Activated CD8-positive, alpha-beta memory T cell treated with anti-CD3 and anti-CD28 coated beads, Interleukin-2, amount 10 ng/mL, durations not matched to agents 7 days and 5 days (primary cell): Measurements from ENCODE around the gene PXT1. TPM values are rescaled to one million over a fixed set of nuclear protein-coding genes. Genes with fewer than 3 reads are reported as not detected.
"Not testable (repeated sequence)": the region's sequence is repeated elsewhere in the genome, so short reads cannot be mapped to it uniquely, and the experiment has no call there.

ENCODE experiments used
- ATAC-seq: fragments of 150-1000 bp; cut with Tn5 transposase; one replicate; pipeline ENCODE4 v1.10.0; 2021; ENCODE audit warnings: moderate library complexity
- CTCF ChIA-PET: fragments of 350-600 bp; sonication (Branson Sonifier 250); formaldehyde crosslinking; loops from one replicate; lab custom pipeline; 2021; ENCODE audit warnings: antibody characterized with exemption; lab: Charles Lee
- DNase-seq: peaks from one replicate; pipeline ENCODE4 v3.0.0-alpha.2; 2020
- H3K27ac Mint-ChIP-seq: one replicate; pipeline ENCODE4 v1.8.0; 2021; ENCODE audit warnings: mild to moderate bottlenecking, mixed read lengths
- H3K27me3 Mint-ChIP-seq: one replicate; pipeline ENCODE4 v1.8.0; 2021; ENCODE audit warnings: mixed read lengths
- H3K36me3 Mint-ChIP-seq: one replicate; pipeline ENCODE4 v1.8.0; 2021; ENCODE audit warnings: mild to moderate bottlenecking, mixed read lengths
- H3K4me1 Mint-ChIP-seq: one replicate; pipeline ENCODE4 v1.8.0; 2021; ENCODE audit warnings: mixed read lengths
- H3K4me3 Mint-ChIP-seq: one replicate; pipeline ENCODE4 v1.8.0; 2021; ENCODE audit warnings: mild to moderate bottlenecking, moderate library complexity, mixed read lengths
- H3K9me3 Mint-ChIP-seq: one replicate; pipeline ENCODE4 v1.8.0; 2022; ENCODE audit warnings: low read depth, mixed read lengths
- total RNA-seq, 2 experiments: library from RNA; stranded (reverse); gene quantifications; one replicate each; pipeline ENCODE4 v1.2.3, GENCODE V29; 2021

PXT1 gene
- total RNA-seq: under 1 TPM in 1 of 2 experiments, not detected in 1; 0.32 TPM

- Mint-ChIP-seq H3K27ac (peak within 1 kb of the TSS; percentile 98), H3K9me3 (no peaks in the 10 kb centered on the region), H3K4me3 (peak within 1 kb of the TSS; percentile 99), H3K36me3 (peaks cover 13% of the 10 kb centered on the region), H3K27me3 (no peaks in the 10 kb centered on the region), H3K4me1 (peaks cover 36% of the 10 kb centered on the region)
- CTCF ChIA-PET: interaction anchor here (1.1 to 1.3 kb wide), 4 partner anchors 10 to 158 kb away, joined by 3 to 4 read pairs (median 4); no protein-coding TSS in a partner anchor
- ATAC-seq (peak; percentile 87), DNase-seq (peak; percentile 93)
Measured at GRCh38 chr6:36442671-36443470, at the start of gene PXT1, which contains the start of gene KCTD20. TSS of gene PXT1 (minus strand) at chr6:36442854. CDS start at chr6:36426082, 16,772 bp downstream. TSS of gene KCTD20 (plus strand) at chr6:36443000. CDS start at chr6:36470098, 27,098 bp downstream.

GRCh38 chr6:36492092-36492491 is 49.4 kb upstream of the PXT1 start:
- DNase-seq (no peak), ATAC-seq (no peak)
- no peaks in the 10 kb centered on the region for H3K9me3 Mint-ChIP-seq
- H3K27ac Mint-ChIP-seq: no peak overlapping the region
- CTCF ChIA-PET: no interaction called here
- H3K36me3 Mint-ChIP-seq: peaks cover 61% of the 10 kb centered on the region
- H3K27me3 Mint-ChIP-seq: no peaks in the 10 kb centered on the region
- H3K4me3 Mint-ChIP-seq: no peak overlapping the region
- peaks cover 9% of the 10 kb centered on the region for H3K4me1 Mint-ChIP-seq

- no peaks in the 10 kb centered on the region for H3K9me3 Mint-ChIP-seq
- CTCF ChIA-PET: no interaction called here
- H3K4me3 Mint-ChIP-seq: no peak overlapping the region
- DNase-seq (no peak), ATAC-seq (no peak)
- H3K36me3 Mint-ChIP-seq: peaks cover 60% of the 10 kb centered on the region
- peaks cover 9% of the 10 kb centered on the region for H3K4me1 Mint-ChIP-seq
- no peaks in the 10 kb centered on the region for H3K27me3 Mint-ChIP-seq
- H3K27ac Mint-ChIP-seq: no peak overlapping the region
Measured at GRCh38 chr6:36491378-36491965, 48.8 kb upstream of the PXT1 start.

GRCh38 chr6:36489426-36489825 is 46.8 kb upstream of the PXT1 start:
- Mint-ChIP-seq H3K9me3 (no peaks in the 10 kb centered on the region), H3K36me3 (peaks cover 56% of the 10 kb centered on the region), H3K27ac (no peak overlapping the region), H3K27me3 (no peaks in the 10 kb centered on the region), H3K4me1 (peaks cover 9% of the 10 kb centered on the region), H3K4me3 (no peak overlapping the region)
- no peak for DNase-seq
- no peak for ATAC-seq
- CTCF ChIA-PET: interaction anchor here (1.1 kb wide), 1 partner anchor 293 kb away, joined by 3 read pairs; no protein-coding TSS in a partner anchor

DNA sequence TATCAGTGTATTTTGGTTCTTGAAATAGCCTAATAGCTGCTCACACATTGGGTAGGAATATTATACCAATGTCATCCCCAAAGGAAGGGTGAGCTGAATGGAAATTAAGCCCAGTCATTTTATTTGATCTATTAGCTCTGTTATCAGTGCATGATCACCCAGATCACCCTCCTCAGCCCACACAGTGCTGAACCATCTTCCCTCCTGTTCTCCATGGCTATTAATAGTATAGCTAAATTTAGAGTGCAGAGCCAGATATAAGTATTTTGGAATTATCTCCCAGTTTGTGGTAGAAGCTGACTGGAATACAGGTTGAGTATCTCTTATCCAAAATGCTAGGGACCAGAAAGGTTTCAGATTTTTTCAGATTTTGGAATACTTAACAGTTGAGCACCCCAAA is 45.6 kb upstream of the PXT1 start:
- H3K36me3 Mint-ChIP-seq: peaks cover 54% of the 10 kb centered on the region
- peaks cover under 1% of the 10 kb centered on the region for H3K4me1 Mint-ChIP-seq
- DNase-seq (no peak), ATAC-seq (no peak)
- H3K4me3 Mint-ChIP-seq: no peak overlapping the region
- CTCF ChIA-PET: interaction anchor here (1.0 to 1.1 kb wide), 2 partner anchors 102 to 294 kb away, joined by 3 read pairs; no protein-coding TSS in a partner anchor
- no peaks in the 10 kb centered on the region for H3K27me3 Mint-ChIP-seq
- H3K9me3 Mint-ChIP-seq: no peaks in the 10 kb centered on the region
- no peak overlapping the region for H3K27ac Mint-ChIP-seq

DNA sequence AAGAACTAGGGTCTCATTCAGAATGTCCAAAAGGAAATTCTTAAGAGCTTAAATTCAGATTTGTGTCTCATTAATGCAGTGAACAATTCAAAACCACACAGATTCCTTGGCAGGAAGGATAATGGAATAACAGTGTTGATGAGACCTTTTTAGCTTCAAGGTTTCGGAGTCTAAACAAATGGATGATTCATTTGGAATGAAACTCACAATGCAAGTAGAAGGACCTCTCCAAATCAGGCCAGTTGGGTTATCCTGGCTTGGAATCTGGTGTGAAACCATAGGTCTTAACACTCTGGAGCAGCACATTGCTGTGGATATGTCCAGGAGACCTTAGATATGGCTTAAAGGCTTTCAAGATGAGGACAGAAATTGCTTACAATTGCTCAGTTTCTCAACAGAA is 45.0 kb upstream of the PXT1 start:
- Mint-ChIP-seq H3K4me1 (no peaks in the 10 kb centered on the region), H3K9me3 (no peaks in the 10 kb centered on the region), H3K36me3 (peaks cover 53% of the 10 kb centered on the region), H3K4me3 (no peak overlapping the region), H3K27ac (no peak overlapping the region), H3K27me3 (no peaks in the 10 kb centered on the region)
- DNase-seq (no peak), ATAC-seq (no peak)
- CTCF ChIA-PET: interaction anchor here (1.0 kb wide), 1 partner anchor 101 kb away, joined by 3 read pairs; no protein-coding TSS in a partner anchor

DNA sequence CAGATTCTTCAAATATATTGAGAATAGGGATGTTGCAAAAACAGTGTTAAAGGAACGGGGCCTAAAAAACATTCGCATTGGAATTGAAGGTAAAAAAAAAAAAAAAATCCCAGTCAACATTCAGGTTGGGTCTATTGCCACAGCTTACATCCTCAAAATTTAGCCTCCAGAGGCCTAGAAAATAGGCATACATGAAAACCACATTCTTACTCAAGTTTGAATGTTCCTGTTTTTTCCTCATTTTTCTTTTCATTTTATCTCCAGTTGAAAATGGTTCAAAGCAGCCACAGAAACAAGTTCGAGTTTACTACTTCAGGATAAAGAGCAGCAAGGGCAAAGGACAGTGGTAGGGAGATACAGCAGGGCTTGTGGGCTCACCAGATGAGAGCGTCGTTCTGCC is 42.1 kb upstream of the PXT1 start:
- H3K4me1 Mint-ChIP-seq: no peaks in the 10 kb centered on the region
- peaks cover 61% of the 10 kb centered on the region for H3K36me3 Mint-ChIP-seq
- ATAC-seq (no peak), DNase-seq (no peak)
- no peak overlapping the region for H3K4me3 Mint-ChIP-seq
- H3K27ac Mint-ChIP-seq: no peak overlapping the region
- no peaks in the 10 kb centered on the region for H3K27me3 Mint-ChIP-seq
- CTCF ChIA-PET: interaction anchor here (1.0 to 1.3 kb wide), 2 partner anchors 8 to 23 kb away, joined by 3 read pairs; no protein-coding TSS in a partner anchor
- H3K9me3 Mint-ChIP-seq: no peaks in the 10 kb centered on the region

GRCh38 chr6:36483326-36483725 is 40.7 kb upstream of the PXT1 start:
- H3K4me3 Mint-ChIP-seq, CTCF ChIA-PET, ATAC-seq, H3K4me1 Mint-ChIP-seq, DNase-seq, H3K27ac Mint-ChIP-seq, H3K9me3 Mint-ChIP-seq, H3K27me3 Mint-ChIP-seq: not testable (repeated sequence)
- H3K36me3 Mint-ChIP-seq: peaks cover 68% of the 10 kb centered on the region

DNA sequence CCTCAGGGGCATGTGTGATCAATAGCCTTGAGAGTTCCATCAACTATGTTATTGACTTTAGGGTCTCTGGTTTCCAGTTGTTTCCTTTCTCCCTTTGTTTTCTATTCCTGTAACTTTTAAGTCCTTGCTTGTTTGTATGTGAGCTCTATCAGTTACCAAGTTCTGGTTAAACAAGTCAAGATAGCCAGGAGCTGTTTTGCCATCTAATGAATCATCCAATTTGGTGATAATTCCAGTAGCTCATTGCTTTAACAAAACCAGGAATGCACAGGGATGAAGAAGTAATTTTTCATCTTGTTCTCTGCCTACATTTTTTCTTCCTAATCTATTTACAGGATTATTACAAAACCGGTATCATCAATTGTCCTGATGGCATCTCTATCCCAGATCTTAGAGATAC is 36.6 kb upstream of the PXT1 start:
- CTCF ChIA-PET: no interaction called here

DNA sequence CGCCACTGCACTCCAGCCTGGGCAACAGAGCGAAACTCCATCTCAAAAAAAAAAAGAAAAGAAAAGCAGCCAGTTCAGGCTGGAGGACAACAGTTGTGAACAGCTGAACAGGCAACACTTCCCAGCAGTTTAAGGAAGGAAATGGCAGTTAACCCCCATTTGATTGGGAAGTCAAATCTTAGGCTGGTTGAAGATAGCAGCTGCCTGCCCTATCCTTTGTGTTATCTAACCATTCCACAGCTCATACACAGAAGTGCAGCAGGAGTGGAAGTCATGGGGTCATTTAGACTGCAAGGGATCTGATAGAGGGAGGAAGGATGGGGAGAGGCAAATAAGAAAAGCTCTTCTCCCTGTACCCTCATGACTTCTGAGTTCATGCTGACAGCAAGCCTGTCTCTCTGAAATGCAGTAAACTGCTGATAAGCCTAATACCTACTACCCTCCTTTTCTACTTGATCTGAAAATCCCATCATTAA is 35.4 kb upstream of the PXT1 start:
- Mint-ChIP-seq H3K27me3 (no peaks in the 10 kb centered on the region), H3K27ac (peak overlapping the region; percentile 73), H3K36me3 (peaks cover 48% of the 10 kb centered on the region), H3K9me3 (no peaks in the 10 kb centered on the region), H3K4me3 (no peak overlapping the region), H3K4me1 (peaks cover 8% of the 10 kb centered on the region)
- CTCF ChIA-PET: interaction anchor here (0.7 to 2.3 kb wide), 2 partner anchors 27 to 55 kb away, joined by 5 to 6 read pairs; no protein-coding TSS in a partner anchor
- DNase-seq: no peak
- ATAC-seq: no peak

More for the DNA sequence above, 36.6 kb upstream of the PXT1 start:
- DNase-seq (no peak), ATAC-seq (no peak)
- H3K9me3 Mint-ChIP-seq: no peaks in the 10 kb centered on the region
- H3K4me3 Mint-ChIP-seq: no peak overlapping the region
- H3K36me3 Mint-ChIP-seq: peaks cover 54% of the 10 kb centered on the region
- peaks cover 8% of the 10 kb centered on the region for H3K4me1 Mint-ChIP-seq
- no peaks in the 10 kb centered on the region for H3K27me3 Mint-ChIP-seq
- no peak overlapping the region for H3K27ac Mint-ChIP-seq

GRCh38 chr6:36469946-36470345 is 27.3 kb upstream of the PXT1 start:
- Mint-ChIP-seq H3K9me3 (no peaks in the 10 kb centered on the region), H3K4me3 (no peak overlapping the region), H3K4me1 (peaks cover 4% of the 10 kb centered on the region), H3K36me3 (peaks cover 30% of the 10 kb centered on the region), H3K27me3 (no peaks in the 10 kb centered on the region), H3K27ac (no peak overlapping the region)
- no peak for DNase-seq
- CTCF ChIA-PET: interaction anchor here (0.6 to 1.3 kb wide), 3 partner anchors 30 to 1448 kb away, joined by 3 read pairs; no protein-coding TSS in a partner anchor
- ATAC-seq: no peak

DNA sequence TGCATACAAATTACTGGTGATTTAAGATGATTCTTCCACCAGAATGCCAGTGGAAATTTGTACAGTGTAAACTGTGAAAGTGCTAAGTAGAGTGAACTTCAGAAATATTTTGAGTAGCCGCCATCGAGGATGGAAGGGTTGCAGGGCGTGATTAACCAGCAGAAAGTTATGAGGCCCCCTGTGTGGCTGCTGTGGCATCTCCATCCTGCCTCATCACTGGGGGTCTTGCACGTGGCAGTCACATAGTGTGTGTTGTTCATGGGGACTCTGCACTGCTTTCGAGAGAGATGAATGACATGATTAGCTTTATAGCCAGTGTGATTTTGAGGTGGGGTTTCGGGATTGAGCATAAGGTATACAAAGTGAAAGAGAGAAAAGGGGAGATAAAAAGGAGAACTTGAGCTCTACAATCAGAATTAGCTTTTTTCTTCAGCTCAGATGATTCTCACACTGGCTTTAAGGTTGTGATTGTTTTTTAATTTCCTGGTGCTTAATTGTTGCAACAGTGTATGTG is 26.6 kb upstream of the PXT1 start:
- Mint-ChIP-seq H3K27ac (no peak overlapping the region), H3K4me1 (peaks cover 4% of the 10 kb centered on the region), H3K27me3 (no peaks in the 10 kb centered on the region), H3K36me3 (peaks cover 30% of the 10 kb centered on the region), H3K9me3 (no peaks in the 10 kb centered on the region), H3K4me3 (no peak overlapping the region)
- ATAC-seq: no peak
- CTCF ChIA-PET: interaction anchor here (0.6 kb wide), 1 partner anchor 1449 kb away, joined by 3 read pairs; no protein-coding TSS in a partner anchor
- DNase-seq: no peak

GRCh38 chr6:36467625-36468024 is 25.0 kb upstream of the PXT1 start:
- H3K4me1 Mint-ChIP-seq: peaks cover 4% of the 10 kb centered on the region
- DNase-seq: no peak
- no peak for ATAC-seq
- no peaks in the 10 kb centered on the region for H3K9me3 Mint-ChIP-seq
- peaks cover 35% of the 10 kb centered on the region for H3K36me3 Mint-ChIP-seq
- CTCF ChIA-PET: no interaction called here
- H3K27me3 Mint-ChIP-seq: no peaks in the 10 kb centered on the region
- H3K4me3 Mint-ChIP-seq: no peak overlapping the region
- H3K27ac Mint-ChIP-seq: no peak overlapping the region
